PFSK-1 (cell line): ENCODE results near the gene CCN5.

Experiments used
- POLR2AphosphoS5 ChIP-seq: IDR thresholded peaks from 2 replicates; pipeline ENCODE4 v1.6.1; 2012; ENCODE audit warnings: low read depth, mild to moderate bottlenecking, control low read depth, low read length, moderate library complexity
- SIN3A ChIP-seq: IDR thresholded peaks from 2 replicates; pipeline ENCODE4 v1.6.1; 2012; ENCODE audit warnings: mild to moderate bottlenecking, low read length, moderate library complexity, borderline replicate concordance; ENCODE audit not compliant: insufficient read depth

GRCh38 chr20:44768854-44769480 lies 53.8 kb downstream of the CCN5 start:
- no peak for TF ChIP-seq SIN3A
- no peak for TF ChIP-seq POLR2AphosphoS5
